Measurements from ENCODE around the gene CD79B. TPM values are rescaled to one million over a fixed set of nuclear protein-coding genes. Genes with fewer than 3 reads are reported as not detected.
"Not testable (repeated sequence)": the region's sequence is repeated elsewhere in the genome, so short reads cannot be mapped to it uniquely, and the experiment has no call there.

CD79B gene
- total RNA-seq, 1 experiment from 2014 or later: 1.3 TPM

DNA sequence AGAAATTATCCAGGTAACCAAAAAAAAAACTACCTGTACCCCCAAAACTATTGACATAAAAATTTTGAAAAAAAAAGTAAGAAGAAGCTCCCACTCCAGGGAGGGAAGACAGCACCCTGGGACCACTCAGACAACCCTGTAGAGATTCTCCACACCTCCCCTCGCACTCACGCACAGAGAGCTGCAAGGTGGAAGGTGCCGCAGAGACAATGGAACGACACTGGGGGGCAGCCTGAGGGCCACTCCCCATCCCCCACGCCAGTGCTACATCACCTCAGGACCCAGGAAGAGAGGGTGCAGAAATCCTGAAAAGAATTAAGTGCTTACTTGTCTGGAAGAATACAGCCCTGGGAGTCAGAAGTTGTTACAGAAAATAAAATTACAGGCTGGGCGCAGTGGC is 5.2 kb upstream of the CD79B start:
- in situ Hi-C loops (cut with HindIII; ENCODE audit: low sequenced_read_pairs): no loop called here
- DNase-seq (ENCODE audit: low spot score): no peak

GRCh38 chr17:63934183-63935112 is 2.3 kb upstream of the CD79B start:
- no peak for DNase-seq (ENCODE audit: low spot score)
- in situ Hi-C loops (cut with HindIII; ENCODE audit: low sequenced_read_pairs): no loop called here

- in situ Hi-C loops (cut with HindIII; ENCODE audit: low sequenced_read_pairs): no loop called here
- no peak for DNase-seq (ENCODE audit: low spot score)
Observed at GRCh38 chr17:63933598-63933997, 1.5 kb upstream of the CD79B start.

- in situ Hi-C loops (cut with HindIII; ENCODE audit: low sequenced_read_pairs): no loop called here
- DNase-seq (ENCODE audit: low spot score): no peak
Observed at GRCh38 chr17:63932721-63933120, 590 bp upstream of the CD79B start.

DNA sequence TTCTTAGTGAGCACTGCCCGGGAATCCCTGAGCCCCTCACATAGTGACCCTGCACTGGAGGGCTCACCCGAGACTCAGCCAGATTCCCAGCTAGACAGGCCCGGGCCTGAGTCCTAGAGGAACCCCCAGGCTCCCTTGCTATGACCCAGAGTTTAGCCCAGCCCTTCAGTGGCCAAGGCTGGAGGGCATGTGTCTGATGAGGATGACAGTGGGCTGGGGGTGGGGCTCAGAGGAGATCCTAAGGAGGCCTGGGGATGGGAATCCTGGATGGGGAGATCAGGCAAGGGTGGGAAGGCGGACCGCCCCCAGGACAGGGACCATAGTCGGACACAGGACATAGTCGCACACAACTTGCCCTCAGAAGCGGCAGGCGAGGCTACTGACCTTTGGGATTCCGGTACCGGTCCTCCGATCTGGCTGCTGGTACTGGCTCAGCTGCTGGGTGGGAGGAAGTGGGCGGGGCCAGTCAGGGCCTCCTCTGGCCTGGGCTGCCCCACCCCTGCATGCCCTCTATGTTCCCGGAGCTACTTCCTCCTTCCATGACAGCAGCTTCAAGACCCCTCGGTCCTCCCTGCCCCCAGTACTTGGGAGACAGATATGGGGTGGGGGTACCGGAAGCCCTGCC is 1.1 kb downstream of the CD79B start:
- in situ Hi-C loops (cut with HindIII; ENCODE audit: low sequenced_read_pairs): no loop called here
- DNase-seq (ENCODE audit: low spot score): no peak

GRCh38 chr17:63929860-63930766 is 2.0 kb downstream of the CD79B start:
- in situ Hi-C loops (cut with HindIII; ENCODE audit: low sequenced_read_pairs): no loop called here
- peak; percentile 60 for DNase-seq (ENCODE audit: low spot score)

GRCh38 chr17:63928966-63929695 is 3.0 kb downstream of the CD79B start:
- in situ Hi-C loops (cut with HindIII; ENCODE audit: low sequenced_read_pairs): no loop called here
- DNase-seq (ENCODE audit: low spot score): no peak

DNA sequence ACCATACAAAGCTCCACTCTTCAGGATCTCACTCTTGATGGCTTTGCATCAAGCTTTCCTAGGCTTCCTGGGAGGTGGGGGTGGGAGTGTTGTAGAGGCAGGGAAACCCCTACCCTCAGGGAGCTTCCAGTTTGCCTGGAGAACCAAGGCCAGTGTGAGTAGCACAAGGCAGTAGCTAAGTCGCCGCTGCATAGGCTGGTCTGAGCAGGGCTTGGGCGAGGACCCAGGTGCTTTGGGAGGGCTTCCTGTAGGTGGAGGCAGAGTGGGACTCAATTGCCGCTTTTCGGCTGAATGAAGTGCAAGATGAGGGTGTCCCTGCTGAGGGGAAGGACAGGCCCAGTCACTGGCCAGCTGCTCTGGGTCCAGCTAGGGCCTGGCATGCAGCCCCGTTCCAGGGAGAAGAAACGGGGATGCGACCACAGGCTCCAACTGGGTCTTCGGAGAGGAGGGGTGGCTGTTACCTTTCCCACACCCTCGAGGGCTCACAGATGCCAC is 3.9 kb downstream of the CD79B start:
- DNase-seq (ENCODE audit: low spot score): no peak
- in situ Hi-C loops (cut with HindIII; ENCODE audit: low sequenced_read_pairs): no loop called here

- no peak for DNase-seq (ENCODE audit: low spot score)
- in situ Hi-C loops (cut with HindIII; ENCODE audit: low sequenced_read_pairs): no loop called here
Observed at GRCh38 chr17:63927464-63928171, 4.5 kb downstream of the CD79B start.

DNA sequence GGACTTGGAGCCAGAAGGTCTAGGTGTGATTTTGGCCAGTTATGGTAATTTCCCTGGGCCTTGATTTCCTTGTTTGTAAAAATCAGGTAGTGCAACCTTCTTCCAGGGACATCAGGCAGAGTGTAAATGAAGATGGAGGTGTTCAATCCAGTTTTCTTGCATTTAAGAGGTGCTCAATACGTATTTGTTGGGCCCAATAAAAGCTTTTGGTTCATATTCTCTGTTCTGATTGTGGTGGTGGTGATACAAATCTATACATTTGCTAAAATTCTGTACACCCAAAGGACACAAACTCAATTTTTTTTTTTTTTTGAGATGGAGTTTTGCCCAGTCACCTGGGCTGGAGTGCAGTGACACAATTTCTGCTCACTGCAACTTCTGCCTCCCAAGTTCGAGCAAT is 6.0 kb downstream of the CD79B start:
- DNase-seq (ENCODE audit: low spot score): no peak
- in situ Hi-C loops (cut with HindIII; ENCODE audit: low sequenced_read_pairs): no loop called here

DNA sequence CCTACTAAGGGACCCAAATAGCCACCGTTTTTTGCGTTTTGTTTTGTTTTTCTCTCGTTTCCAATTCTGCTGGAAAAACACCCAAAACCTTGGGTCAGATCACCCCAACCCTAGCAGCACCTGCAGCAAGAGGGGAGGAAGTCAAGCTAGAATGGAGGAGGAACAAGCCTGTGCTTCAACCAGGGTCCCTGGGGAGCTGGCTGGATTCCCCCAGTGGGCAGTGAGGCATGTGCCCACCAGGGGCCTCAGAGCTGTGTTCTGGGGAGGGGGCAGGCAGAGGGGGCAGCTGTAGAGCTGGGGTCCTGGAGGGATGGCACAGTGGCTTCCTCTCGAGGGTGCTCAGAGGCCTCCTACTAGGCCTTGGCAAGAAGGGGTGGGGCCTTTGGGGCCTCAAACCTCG is 6.5 kb downstream of the CD79B start:
- in situ Hi-C loops (cut with HindIII; ENCODE audit: low sequenced_read_pairs): no loop called here
- DNase-seq (ENCODE audit: low spot score): no peak

DNA sequence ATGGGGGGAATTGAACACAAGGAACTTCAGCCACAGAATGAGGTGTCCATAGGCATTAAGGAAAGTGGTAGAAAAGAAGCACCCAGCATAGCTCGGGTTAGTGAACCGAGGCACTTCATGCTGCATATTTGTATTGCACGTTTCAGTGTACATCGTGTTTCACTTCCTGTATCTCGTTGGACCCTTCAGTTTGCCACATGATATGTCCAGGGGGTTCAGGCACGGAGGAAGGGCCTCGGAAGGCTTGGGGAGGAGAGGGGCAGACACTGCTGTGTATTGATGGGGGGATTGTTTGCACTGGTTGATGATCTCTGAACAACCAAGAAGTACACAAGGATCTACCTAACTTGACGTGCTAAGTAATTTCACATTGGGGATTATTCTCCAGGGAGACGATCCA is 9.7 kb downstream of the CD79B start:
- DNase-seq (ENCODE audit: low spot score); in situ Hi-C loops (cut with HindIII; ENCODE audit: low sequenced_read_pairs): not testable (repeated sequence)

GRCh38 chr17:63920779-63921178 is 11.4 kb downstream of the CD79B start:
- in situ Hi-C loops (cut with HindIII; ENCODE audit: low sequenced_read_pairs); DNase-seq (ENCODE audit: low spot score): not testable (repeated sequence)

GRCh38 chr17:63920050-63920449 is 12.1 kb downstream of the CD79B start:
- DNase-seq (ENCODE audit: low spot score); in situ Hi-C loops (cut with HindIII; ENCODE audit: low sequenced_read_pairs): not testable (repeated sequence)

DNA sequence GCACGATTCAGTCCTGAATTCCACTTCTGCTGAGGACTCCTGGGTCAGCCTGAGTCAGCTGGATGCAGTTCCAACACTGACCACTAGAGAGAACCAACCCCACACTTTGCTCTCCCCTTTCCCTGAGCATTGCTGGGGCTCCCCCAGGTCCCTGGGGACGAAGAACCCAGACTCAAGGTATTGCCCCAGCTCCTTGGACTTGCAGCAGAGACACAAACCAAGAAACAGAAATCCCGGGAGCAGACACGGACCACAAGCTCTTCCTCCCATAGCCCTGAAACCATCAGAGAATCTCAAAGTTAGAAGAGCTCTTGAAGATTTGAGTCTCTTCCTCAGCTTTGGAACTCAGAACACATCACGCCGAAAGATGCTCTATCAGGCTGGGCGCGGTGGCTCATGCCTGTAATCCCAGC is 12.8 kb downstream of the CD79B start:
- peak; percentile 37 for DNase-seq (ENCODE audit: low spot score)
- in situ Hi-C loops (cut with HindIII; ENCODE audit: low sequenced_read_pairs): no loop called here

DNA sequence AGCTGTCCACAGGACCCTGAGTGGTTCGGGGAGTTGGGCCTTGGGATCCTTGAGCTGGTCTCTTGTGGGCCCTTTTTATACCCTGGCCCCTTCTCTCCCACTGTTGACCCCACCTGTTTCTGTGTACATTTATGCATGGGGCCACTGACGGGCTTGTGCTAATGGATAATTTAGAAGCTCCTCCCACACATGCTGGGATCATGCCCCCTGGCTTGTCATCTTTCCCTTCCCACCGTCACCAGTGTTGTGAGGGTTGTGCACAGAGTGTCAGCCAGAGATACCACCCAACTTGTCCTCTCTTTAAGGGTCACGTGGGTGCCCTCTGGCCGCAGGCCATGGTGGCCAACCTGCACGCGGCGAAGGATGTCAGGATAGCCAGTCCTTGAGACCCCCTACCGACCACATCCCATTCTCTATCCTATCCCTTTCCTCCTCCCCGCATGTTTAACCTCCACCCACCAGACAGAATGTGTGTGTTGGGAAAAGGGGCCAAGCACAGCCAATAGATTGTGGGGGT is 13.3 kb downstream of the CD79B start, which contains the start of gene GH1:
Gene GH1, minus strand, starts transcription at position 51 of the 517 bp plus-strand sequence. CDS start 63 bp downstream, outside the sequence.
- in situ Hi-C loops (cut with HindIII; ENCODE audit: low sequenced_read_pairs): not testable (repeated sequence)

DNA sequence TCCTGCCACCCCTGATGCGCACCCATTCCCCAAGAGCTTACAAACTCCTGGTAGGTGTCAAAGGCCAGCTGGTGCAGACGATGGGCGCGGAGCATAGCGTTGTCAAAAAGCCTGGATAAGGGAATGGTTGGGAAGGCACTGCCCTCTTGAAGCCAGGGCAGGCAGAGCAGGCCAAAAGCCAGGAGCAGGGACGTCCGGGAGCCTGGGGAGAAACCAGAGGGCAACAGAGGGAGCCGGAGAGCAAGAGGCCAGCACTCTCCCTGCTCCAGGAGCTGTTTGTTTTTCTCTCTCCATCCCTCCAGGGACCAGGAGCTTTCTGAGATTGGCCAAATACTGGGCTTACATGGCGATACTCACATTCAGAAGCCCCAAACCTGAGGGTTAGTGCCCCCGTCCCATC is 13.8 kb downstream of the CD79B start:
- in situ Hi-C loops (cut with HindIII; ENCODE audit: low sequenced_read_pairs): no loop called here
- DNase-seq (ENCODE audit: low spot score): no peak

More for the DNA sequence above, 13.3 kb downstream of the CD79B start, which contains the start of gene GH1:
- DNase-seq (ENCODE audit: low spot score): not testable (repeated sequence)

DNA sequence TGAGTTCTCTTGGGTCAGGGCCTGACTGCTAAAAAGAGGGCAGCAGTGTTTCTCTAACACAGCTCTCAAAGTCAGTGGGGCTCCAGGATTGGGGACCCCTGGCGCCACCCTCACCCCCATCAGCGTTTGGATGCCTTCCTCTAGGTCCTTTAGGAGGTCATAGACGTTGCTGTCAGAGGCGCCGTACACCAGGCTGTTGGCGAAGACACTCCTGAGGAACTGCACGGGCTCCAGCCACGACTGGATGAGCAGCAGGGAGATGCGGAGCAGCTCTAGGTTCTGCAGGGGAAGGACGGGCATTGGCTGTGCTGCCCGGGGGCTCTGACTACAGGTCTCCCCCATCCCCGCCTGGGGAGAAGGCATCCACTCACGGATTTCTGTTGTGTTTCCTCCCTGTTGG is 14.5 kb downstream of the CD79B start:
- in situ Hi-C loops (cut with HindIII; ENCODE audit: low sequenced_read_pairs): no loop called here
- no peak for DNase-seq (ENCODE audit: low spot score)

All from G401 (cell line).